ENCODE measurements around the gene USP24. TPM values are rescaled to one million over a fixed set of nuclear protein-coding genes. Genes with fewer than 3 reads are reported as not detected.
"Not testable (repeated sequence)": the region's sequence is repeated elsewhere in the genome, so short reads cannot be mapped to it uniquely, and the experiment has no call there.

USP24 gene
- total RNA-seq, 4 donors from 2014 or later = 27.7 to 84.0 (median 30.2) TPM

GRCh38 chr1:55203064-55203463 lies 12.1 kb downstream of the USP24 start:
- Histone ChIP-seq H3K27me3 (no peaks in the 10 kb centered on the region), H3K9me3 (no peaks in the 10 kb centered on the region), H3K36me3 (no peaks in the 10 kb centered on the region), H3K4me3 (no peak overlapping the region), H3K27ac (no peak overlapping the region), H3K4me1 (peaks cover 27% of the 10 kb centered on the region)
- DNase-seq (ENCODE audit: low spot score in 2 of 2) = no peak
- 92% methylated on average over 2 of the region's 2 CpGs for WGBS
- TF ChIP-seq POLR2AphosphoS5 (IDR thresholded peaks at IDR 0.05) (no peak), POLR2A (IDR thresholded peaks at IDR 0.05) (no peak)

- Histone ChIP-seq H3K27ac (no peak overlapping the region), H3K9me3 (no peaks in the 10 kb centered on the region), H3K4me3 (no peak overlapping the region), H3K4me1 (peaks cover 43% of the 10 kb centered on the region), H3K27me3 (no peaks in the 10 kb centered on the region), H3K36me3 (no peaks in the 10 kb centered on the region)
- no peak for DNase-seq (ENCODE audit: low spot score in 2 of 2)
- TF ChIP-seq CTCF (IDR thresholded peaks at IDR 0.05) (no peak), EP300 (IDR thresholded peaks at IDR 0.05) (no peak), POLR2A (IDR thresholded peaks at IDR 0.05) (no peak), POLR2AphosphoS5 (IDR thresholded peaks at IDR 0.05) (no peak)
- 88% methylated on average over 2 of the region's 2 CpGs for WGBS
Measured at GRCh38 chr1:55200667-55201066, 14.5 kb downstream of the USP24 start.

- H3K9me3 ChIP-seq; DNase-seq (ENCODE audit: low spot score in 2 of 2); H3K4me3 ChIP-seq; H3K36me3 ChIP-seq; H3K27ac ChIP-seq; H3K27me3 ChIP-seq: not testable (repeated sequence)
- 96% methylated on average over 9 of the region's 9 CpGs for WGBS
- H3K4me1 ChIP-seq = peaks cover 38% of the 10 kb centered on the region
Measured at GRCh38 chr1:55199735-55200134, 15.4 kb downstream of the USP24 start.

- Histone ChIP-seq H3K27ac (no peak overlapping the region), H3K9me3 (no peaks in the 10 kb centered on the region), H3K36me3 (no peaks in the 10 kb centered on the region), H3K4me3 (no peak overlapping the region), H3K27me3 (no peaks in the 10 kb centered on the region), H3K4me1 (peaks cover 22% of the 10 kb centered on the region)
- TF ChIP-seq EP300 (IDR thresholded peaks at IDR 0.05) (no peak), CTCF (IDR thresholded peaks at IDR 0.05) (no peak), POLR2AphosphoS5 (IDR thresholded peaks at IDR 0.05) (no peak), POLR2A (IDR thresholded peaks at IDR 0.05) (no peak)
- 89% methylated on average over 4 of the region's 4 CpGs for WGBS
- no peak for DNase-seq (ENCODE audit: low spot score in 2 of 2)
Measured at GRCh38 chr1:55198044-55198443, 17.1 kb downstream of the USP24 start.

- H3K4me3 ChIP-seq = no peak overlapping the region
- WGBS = 79% methylated on average over 1 of the region's 1 CpG
- H3K36me3 ChIP-seq = no peaks in the 10 kb centered on the region
- H3K27me3 ChIP-seq = no peaks in the 10 kb centered on the region
- DNase-seq (ENCODE audit: low spot score in 2 of 2) = no peak
- H3K9me3 ChIP-seq = no peaks in the 10 kb centered on the region
- no peak for TF ChIP-seq POLR2AphosphoS5 (IDR thresholded peaks at IDR 0.05)
- no peak for TF ChIP-seq EP300 (IDR thresholded peaks at IDR 0.05)
- no peak for TF ChIP-seq POLR2A (IDR thresholded peaks at IDR 0.05)
- no peak for TF ChIP-seq CTCF (IDR thresholded peaks at IDR 0.05)
- H3K4me1 ChIP-seq = peaks cover 22% of the 10 kb centered on the region
- H3K27ac ChIP-seq = no peak overlapping the region
Measured at GRCh38 chr1:55197099-55197498, 18.1 kb downstream of the USP24 start.

GRCh38 chr1:55196433-55197035 lies 18.6 kb downstream of the USP24 start:
- WGBS = 81% methylated on average over 5 of the region's 5 CpGs
- H3K4me3 ChIP-seq = no peak overlapping the region
- no peaks in the 10 kb centered on the region for H3K27me3 ChIP-seq
- H3K9me3 ChIP-seq = no peaks in the 10 kb centered on the region
- no peak overlapping the region for H3K27ac ChIP-seq
- H3K4me1 ChIP-seq = peaks cover 22% of the 10 kb centered on the region
- DNase-seq (ENCODE audit: low spot score in 2 of 2) = no peak
- no peaks in the 10 kb centered on the region for H3K36me3 ChIP-seq
- no peak for TF ChIP-seq POLR2AphosphoS5 (IDR thresholded peaks at IDR 0.05)
- TF ChIP-seq POLR2A (IDR thresholded peaks at IDR 0.05) = no peak
- no peak for TF ChIP-seq EP300 (IDR thresholded peaks at IDR 0.05)
- TF ChIP-seq CTCF (IDR thresholded peaks at IDR 0.05) = no peak
